Measurements from ENCODE around the gene DNAJC15. TPM values are rescaled to one million over a fixed set of nuclear protein-coding genes. Genes with fewer than 3 reads are reported as not detected.

Gene DNAJC15
- total RNA-seq, 1 experiment from 2014 or later: 20.3 TPM

DNA sequence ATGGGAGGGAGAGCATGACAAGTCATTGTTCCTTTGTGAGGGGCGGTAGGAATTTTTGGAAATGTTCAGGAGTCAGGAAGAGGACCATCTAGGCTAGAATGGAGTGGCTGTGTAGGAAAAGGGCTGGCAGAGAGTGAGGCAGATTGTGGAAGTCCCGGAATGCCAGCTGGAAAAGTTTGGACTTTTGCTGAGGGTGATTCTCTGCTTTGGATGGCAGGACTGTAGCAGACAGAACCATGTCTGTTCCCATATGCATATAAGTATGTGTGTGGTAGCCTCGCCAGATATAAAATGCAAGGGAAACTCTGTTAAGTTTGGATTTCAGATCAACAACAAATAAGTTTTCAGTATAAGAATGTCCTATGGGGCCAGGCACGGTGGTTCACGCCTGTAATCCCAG, 112.1 kb downstream of the DNAJC15 start:
- H3K27me3 ChIP-seq (ENCODE audit: control insufficient read depth, insufficient read depth, low read length): no peaks in the 10 kb centered on the region
- no peak overlapping the region for H3K4me3 ChIP-seq (ENCODE audit: low read depth in 2 of 2, low read length in 2 of 2)
- intact Hi-C loops (cut with micrococcal nuclease; ENCODE audit: unreplicated experiment): no loop called here
- ChIA-PET POLR2A (no interaction called here), CTCF (no interaction called here)
- ATAC-seq (no peak), DNase-seq (ENCODE audit: low read depth, low spot score) (no peak)
- H3K9me3 ChIP-seq (ENCODE audit: control insufficient read depth, insufficient read depth, low read depth, low read length): no peaks in the 10 kb centered on the region
- no peaks in the 10 kb centered on the region for H3K4me1 ChIP-seq (ENCODE audit: control insufficient read depth, insufficient read depth, low read length)
- BruUV-seq (replicated peaks): no TSS peak
- no peaks in the 10 kb centered on the region for H3K36me3 ChIP-seq (ENCODE audit: control insufficient read depth, insufficient read depth, low read length)
- in situ Hi-C loops (cut with HindIII; ENCODE audit: low pct_unique_long_range_greater_than_20kb, low sequenced_read_pairs): no loop called here
- no peak overlapping the region for H3K27ac ChIP-seq (ENCODE audit: low read length)
- no peak for TF ChIP-seq TCF7L2 (IDR thresholded peaks at IDR 0.05; ENCODE audit: low read depth, low read length)
- TF ChIP-seq, protein P1, sequence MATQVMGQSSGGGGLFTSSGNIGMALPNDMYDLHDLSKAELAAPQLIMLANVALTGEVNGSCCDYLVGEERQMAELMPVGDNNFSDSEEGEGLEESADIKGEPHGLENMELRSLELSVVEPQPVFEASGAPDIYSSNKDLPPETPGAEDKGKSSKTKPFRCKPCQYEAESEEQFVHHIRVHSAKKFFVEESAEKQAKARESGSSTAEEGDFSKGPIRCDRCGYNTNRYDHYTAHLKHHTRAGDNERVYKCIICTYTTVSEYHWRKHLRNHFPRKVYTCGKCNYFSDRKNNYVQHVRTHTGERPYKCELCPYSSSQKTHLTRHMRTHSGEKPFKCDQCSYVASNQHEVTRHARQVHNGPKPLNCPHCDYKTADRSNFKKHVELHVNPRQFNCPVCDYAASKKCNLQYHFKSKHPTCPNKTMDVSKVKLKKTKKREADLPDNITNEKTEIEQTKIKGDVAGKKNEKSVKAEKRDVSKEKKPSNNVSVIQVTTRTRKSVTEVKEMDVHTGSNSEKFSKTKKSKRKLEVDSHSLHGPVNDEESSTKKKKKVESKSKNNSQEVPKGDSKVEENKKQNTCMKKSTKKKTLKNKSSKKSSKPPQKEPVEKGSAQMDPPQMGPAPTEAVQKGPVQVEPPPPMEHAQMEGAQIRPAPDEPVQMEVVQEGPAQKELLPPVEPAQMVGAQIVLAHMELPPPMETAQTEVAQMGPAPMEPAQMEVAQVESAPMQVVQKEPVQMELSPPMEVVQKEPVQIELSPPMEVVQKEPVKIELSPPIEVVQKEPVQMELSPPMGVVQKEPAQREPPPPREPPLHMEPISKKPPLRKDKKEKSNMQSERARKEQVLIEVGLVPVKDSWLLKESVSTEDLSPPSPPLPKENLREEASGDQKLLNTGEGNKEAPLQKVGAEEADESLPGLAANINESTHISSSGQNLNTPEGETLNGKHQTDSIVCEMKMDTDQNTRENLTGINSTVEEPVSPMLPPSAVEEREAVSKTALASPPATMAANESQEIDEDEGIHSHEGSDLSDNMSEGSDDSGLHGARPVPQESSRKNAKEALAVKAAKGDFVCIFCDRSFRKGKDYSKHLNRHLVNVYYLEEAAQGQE (IDR thresholded peaks at IDR 0.05; ENCODE audit: insufficient read depth in 1 of 2, low read depth in 2 of 2, low read length in 1 of 2): no peak
- no peak for TF ChIP-seq POLR2AphosphoS5 (IDR thresholded peaks at IDR 0.05; ENCODE audit: low read depth, low read length)
- no peak for TF ChIP-seq SIN3A (IDR thresholded peaks at IDR 0.05; ENCODE audit: borderline replicate concordance, insufficient read depth, low read depth, low read length)
- TF ChIP-seq, protein P2, sequence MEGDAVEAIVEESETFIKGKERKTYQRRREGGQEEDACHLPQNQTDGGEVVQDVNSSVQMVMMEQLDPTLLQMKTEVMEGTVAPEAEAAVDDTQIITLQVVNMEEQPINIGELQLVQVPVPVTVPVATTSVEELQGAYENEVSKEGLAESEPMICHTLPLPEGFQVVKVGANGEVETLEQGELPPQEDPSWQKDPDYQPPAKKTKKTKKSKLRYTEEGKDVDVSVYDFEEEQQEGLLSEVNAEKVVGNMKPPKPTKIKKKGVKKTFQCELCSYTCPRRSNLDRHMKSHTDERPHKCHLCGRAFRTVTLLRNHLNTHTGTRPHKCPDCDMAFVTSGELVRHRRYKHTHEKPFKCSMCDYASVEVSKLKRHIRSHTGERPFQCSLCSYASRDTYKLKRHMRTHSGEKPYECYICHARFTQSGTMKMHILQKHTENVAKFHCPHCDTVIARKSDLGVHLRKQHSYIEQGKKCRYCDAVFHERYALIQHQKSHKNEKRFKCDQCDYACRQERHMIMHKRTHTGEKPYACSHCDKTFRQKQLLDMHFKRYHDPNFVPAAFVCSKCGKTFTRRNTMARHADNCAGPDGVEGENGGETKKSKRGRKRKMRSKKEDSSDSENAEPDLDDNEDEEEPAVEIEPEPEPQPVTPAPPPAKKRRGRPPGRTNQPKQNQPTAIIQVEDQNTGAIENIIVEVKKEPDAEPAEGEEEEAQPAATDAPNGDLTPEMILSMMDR (IDR thresholded peaks at IDR 0.05): no peak

- Histone ChIP-seq H3K27ac (ENCODE audit: low read length) (no peak overlapping the region), H3K4me1 (ENCODE audit: control insufficient read depth, insufficient read depth, low read length) (no peaks in the 10 kb centered on the region), H3K36me3 (ENCODE audit: control insufficient read depth, insufficient read depth, low read length) (no peaks in the 10 kb centered on the region), H3K4me3 (ENCODE audit: low read depth in 2 of 2, low read length in 2 of 2) (no peak overlapping the region), H3K9me3 (ENCODE audit: control insufficient read depth, insufficient read depth, low read depth, low read length) (no peaks in the 10 kb centered on the region), H3K27me3 (ENCODE audit: control insufficient read depth, insufficient read depth, low read length) (no peaks in the 10 kb centered on the region)
- DNase-seq (ENCODE audit: low read depth, low spot score) (no peak), ATAC-seq (no peak)
- in situ Hi-C loops (cut with HindIII; ENCODE audit: low pct_unique_long_range_greater_than_20kb, low sequenced_read_pairs) (no loop called here), intact Hi-C loops (cut with micrococcal nuclease; ENCODE audit: unreplicated experiment) (no loop called here)
- BruUV-seq (replicated peaks): no TSS peak
- CTCF ChIA-PET: no interaction called here
- POLR2A ChIA-PET: no interaction called here
- TF ChIP-seq, protein P1 (IDR thresholded peaks at IDR 0.05; ENCODE audit: insufficient read depth in 1 of 2, low read depth in 2 of 2, low read length in 1 of 2): no peak
- TF ChIP-seq POLR2AphosphoS5 (IDR thresholded peaks at IDR 0.05; ENCODE audit: low read depth, low read length): no peak
- no peak for TF ChIP-seq TCF7L2 (IDR thresholded peaks at IDR 0.05; ENCODE audit: low read depth, low read length)
- TF ChIP-seq SIN3A (IDR thresholded peaks at IDR 0.05; ENCODE audit: borderline replicate concordance, insufficient read depth, low read depth, low read length): no peak
- TF ChIP-seq, protein P2 (IDR thresholded peaks at IDR 0.05): no peak
Measured at GRCh38 chr13:43136920-43137575, 113.7 kb downstream of the DNAJC15 start.

All from Panc1 (cell line).